ENCODE results near the gene AGPAT2. TPM values are rescaled to one million over a fixed set of nuclear protein-coding genes. Genes with fewer than 3 reads are reported as not detected.

AGPAT2 gene
- total and polyA plus RNA-seq, 7 experiments from 2014 or later: 2.3 to 20.6 (median 12.0) TPM

DNA sequence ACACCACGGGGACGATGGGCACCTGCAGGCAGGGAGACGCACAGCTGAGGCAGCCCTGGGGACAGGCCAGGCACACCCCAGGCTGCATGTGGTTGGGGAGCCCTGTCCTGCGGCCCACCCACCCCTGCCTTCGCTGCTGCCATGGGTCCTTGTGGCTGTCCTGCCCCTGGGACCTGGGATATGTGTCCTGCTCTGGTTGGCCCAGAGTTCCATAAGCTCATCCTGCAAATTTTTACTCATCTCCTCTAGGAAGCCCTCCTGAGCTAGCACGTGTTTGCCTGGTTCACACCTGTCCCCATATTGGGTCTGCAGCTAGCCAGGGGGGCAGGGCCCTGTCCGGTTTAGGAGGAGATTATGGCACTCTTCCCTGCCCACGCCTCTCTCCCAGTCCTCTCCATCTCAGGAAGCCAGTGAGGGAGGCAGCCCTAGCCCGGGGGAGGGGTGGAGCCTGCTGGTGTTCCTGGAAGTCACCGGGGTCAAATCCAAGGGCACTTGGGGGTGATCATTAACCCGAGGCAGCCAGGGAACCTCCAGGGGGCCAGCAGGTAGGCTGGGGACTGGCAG lies 12.4 kb downstream of the AGPAT2 start:
- ChIA-PET CTCF (no interaction called here), POLR2A (no interaction called here)
- Mint-ChIP-seq H3K27me3 (no peaks in the 10 kb centered on the region), H3K36me3 (no peaks in the 10 kb centered on the region), H3K4me3 (no peak overlapping the region), H3K27ac (no peak overlapping the region), H3K9me3 (no peaks in the 10 kb centered on the region), H3K4me1 (peaks cover 0 to 8% (median 0%) of the 10 kb centered on the region in 7 donors)
- H3K9me3 ChIP-seq (ENCODE audit: control insufficient read depth in 2 of 3, low read length in 3 of 3): no peaks in the 10 kb centered on the region
- H3K36me3 ChIP-seq (ENCODE audit: control insufficient read depth in 2 of 3, insufficient read depth in 3 of 3, low read length in 3 of 3): peaks cover 0 to 8% (median 0%) of the 10 kb centered on the region in 3 experiments
- H3K4me1 ChIP-seq (ENCODE audit: control insufficient read depth in 2 of 2, insufficient read depth in 2 of 2, low read length in 2 of 2): no peaks in the 10 kb centered on the region
- intact Hi-C loops (cut with micrococcal nuclease): no loop called here
- no peak for ATAC-seq
- H3K4me3 ChIP-seq (ENCODE audit: low read length): no peak overlapping the region
- no peak for DNase-seq
- no peak overlapping the region for H3K27ac ChIP-seq (ENCODE audit: low read depth, low read length)
- no peaks in the 10 kb centered on the region for H3K27me3 ChIP-seq (ENCODE audit: control insufficient read depth in 2 of 2, insufficient read depth in 2 of 2, low read length in 2 of 2)

- Histone ChIP-seq H3K4me3 (ENCODE audit: low read length) (no peak overlapping the region), H3K4me1 (ENCODE audit: control insufficient read depth in 2 of 2, insufficient read depth in 2 of 2, low read length in 2 of 2) (no peaks in the 10 kb centered on the region), H3K36me3 (ENCODE audit: control insufficient read depth in 2 of 3, insufficient read depth in 3 of 3, low read length in 3 of 3) (peaks cover 0 to 8% (median 0%) of the 10 kb centered on the region in 3 experiments), H3K27me3 (ENCODE audit: control insufficient read depth in 2 of 2, insufficient read depth in 2 of 2, low read length in 2 of 2) (no peaks in the 10 kb centered on the region), H3K9me3 (ENCODE audit: control insufficient read depth in 2 of 3, low read length in 3 of 3) (no peaks in the 10 kb centered on the region), H3K27ac (ENCODE audit: low read depth, low read length) (no peak overlapping the region)
- CTCF ChIA-PET: interaction anchor here (0.5 kb wide), 1 partner anchor 395 kb away, joined by 3 read pairs; no protein-coding TSS in a partner anchor
- no peak for ATAC-seq
- peaks cover 0 to 2% (median 0%) of the 10 kb centered on the region in 7 donors for H3K4me1 Mint-ChIP-seq
- POLR2A ChIA-PET: no interaction called here
- H3K27me3 Mint-ChIP-seq: no peaks in the 10 kb centered on the region
- DNase-seq: no peak
- intact Hi-C loops (cut with micrococcal nuclease): no loop called here
- no peaks in the 10 kb centered on the region for H3K9me3 Mint-ChIP-seq
- no peaks in the 10 kb centered on the region for H3K36me3 Mint-ChIP-seq
- no peak overlapping the region for H3K4me3 Mint-ChIP-seq
- H3K27ac Mint-ChIP-seq: no peak overlapping the region
Measured at GRCh38 chr9:136673975-136674785, 13.1 kb downstream of the AGPAT2 start.

DNA sequence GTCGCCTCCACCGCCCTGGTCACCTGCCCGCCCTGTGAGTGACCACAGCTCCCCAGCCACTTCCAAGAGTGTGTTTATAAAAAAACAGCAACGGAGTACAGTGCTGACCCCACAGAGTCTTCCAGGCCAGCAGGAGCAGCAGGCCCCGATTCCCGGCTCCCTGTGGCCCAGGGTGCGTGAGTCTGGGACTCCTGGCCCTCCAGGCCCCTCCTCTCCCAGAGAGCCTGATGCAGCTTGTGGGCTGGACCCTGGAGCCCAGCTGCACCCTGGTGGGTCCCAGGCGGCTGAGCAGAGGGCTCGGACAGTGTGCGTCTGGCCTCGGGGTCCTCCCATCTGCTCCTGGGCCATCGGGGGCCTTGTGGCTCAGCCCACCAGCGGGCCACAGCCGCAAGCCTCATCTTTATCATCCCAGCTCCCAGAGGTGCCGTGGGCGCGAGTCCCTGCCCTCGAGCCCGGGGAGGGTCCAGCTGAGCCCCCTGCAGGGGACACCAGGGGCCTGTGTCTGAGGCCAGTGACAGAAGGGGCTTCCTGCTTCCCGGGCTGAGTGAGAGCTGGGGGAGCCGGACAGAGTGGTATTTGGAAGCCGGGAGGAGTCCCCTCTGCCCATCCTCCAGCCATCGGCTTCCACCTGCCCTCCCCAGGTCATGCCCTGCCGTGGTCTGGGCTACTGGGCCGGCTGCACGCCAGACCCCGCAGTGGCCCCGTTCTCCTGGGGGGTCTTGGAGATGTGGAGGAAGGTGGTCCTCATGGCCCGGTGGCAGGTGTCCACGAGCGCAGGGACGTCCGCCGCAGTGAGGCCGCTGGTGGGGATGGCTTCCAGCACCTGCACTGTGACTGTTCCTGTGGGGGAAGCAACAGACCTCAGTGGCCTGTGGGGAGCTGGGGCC lies 13.9 kb downstream of the AGPAT2 start:
- DNase-seq: no peak
- H3K36me3 ChIP-seq (ENCODE audit: control insufficient read depth in 2 of 3, insufficient read depth in 3 of 3, low read length in 3 of 3): peaks cover 0 to 8% (median 0%) of the 10 kb centered on the region in 3 experiments
- H3K27me3 Mint-ChIP-seq: peaks cover 0 to 3% (median 0%) of the 10 kb centered on the region in 5 donors
- POLR2A ChIA-PET: interaction anchor here (0.6 kb wide), 1 partner anchor 34 kb away, joined by 4 read pairs; no protein-coding TSS in a partner anchor
- no peak overlapping the region for H3K27ac ChIP-seq (ENCODE audit: low read depth, low read length)
- H3K4me3 ChIP-seq (ENCODE audit: low read length): no peak overlapping the region
- H3K27ac Mint-ChIP-seq: no peak overlapping the region
- no peak overlapping the region for H3K4me3 Mint-ChIP-seq
- ATAC-seq: no peak
- H3K4me1 ChIP-seq (ENCODE audit: control insufficient read depth in 2 of 2, insufficient read depth in 2 of 2, low read length in 2 of 2): no peaks in the 10 kb centered on the region
- no peaks in the 10 kb centered on the region for H3K4me1 Mint-ChIP-seq
- no peaks in the 10 kb centered on the region for H3K36me3 Mint-ChIP-seq
- intact Hi-C loops (cut with micrococcal nuclease): no loop called here
- no peaks in the 10 kb centered on the region for H3K9me3 Mint-ChIP-seq
- CTCF ChIA-PET: no interaction called here
- H3K9me3 ChIP-seq (ENCODE audit: control insufficient read depth in 2 of 3, low read length in 3 of 3): no peaks in the 10 kb centered on the region
- no peaks in the 10 kb centered on the region for H3K27me3 ChIP-seq (ENCODE audit: control insufficient read depth in 2 of 2, insufficient read depth in 2 of 2, low read length in 2 of 2)

DNA sequence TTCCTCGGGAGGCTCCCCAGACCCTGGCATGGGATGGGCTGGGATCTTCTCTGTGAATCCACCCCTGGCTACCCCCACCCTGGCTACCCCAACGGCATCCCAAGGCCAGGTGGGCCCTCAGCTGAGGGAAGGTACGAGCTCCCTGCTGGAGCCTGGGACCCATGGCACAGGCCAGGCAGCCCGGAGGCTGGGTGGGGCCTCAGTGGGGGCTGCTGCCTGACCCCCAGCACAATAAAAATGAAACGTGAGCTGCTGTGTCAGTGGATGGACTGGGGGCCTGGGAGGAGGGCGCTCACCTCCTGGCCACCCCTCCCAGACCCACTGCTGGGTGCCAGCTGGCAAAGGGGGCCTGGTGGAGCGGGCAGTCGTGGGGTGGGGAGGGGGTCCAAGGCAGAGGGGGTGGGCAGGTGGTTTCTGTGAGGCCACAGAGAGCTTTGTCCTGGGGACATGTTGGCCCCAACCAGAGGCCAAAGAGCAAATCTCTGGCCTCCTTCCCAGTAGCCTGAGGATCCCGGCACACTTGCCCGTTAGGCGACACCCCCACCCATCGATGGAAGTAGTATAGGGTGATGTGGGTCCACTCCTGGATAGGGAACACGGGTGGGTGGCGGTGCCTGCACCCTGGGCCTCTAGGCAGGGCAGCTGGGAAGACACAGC lies 14.7 kb downstream of the AGPAT2 start:
- no peaks in the 10 kb centered on the region for H3K9me3 Mint-ChIP-seq
- Histone ChIP-seq H3K4me1 (ENCODE audit: control insufficient read depth in 2 of 2, insufficient read depth in 2 of 2, low read length in 2 of 2) (no peaks in the 10 kb centered on the region), H3K4me3 (ENCODE audit: low read length) (no peak overlapping the region), H3K27ac (ENCODE audit: low read depth, low read length) (no peak overlapping the region), H3K36me3 (ENCODE audit: control insufficient read depth in 2 of 3, insufficient read depth in 3 of 3, low read length in 3 of 3) (peaks cover 0 to 8% (median 0%) of the 10 kb centered on the region in 3 experiments), H3K27me3 (ENCODE audit: control insufficient read depth in 2 of 2, insufficient read depth in 2 of 2, low read length in 2 of 2) (no peaks in the 10 kb centered on the region), H3K9me3 (ENCODE audit: control insufficient read depth in 2 of 3, low read length in 3 of 3) (no peaks in the 10 kb centered on the region)
- no peaks in the 10 kb centered on the region for H3K4me1 Mint-ChIP-seq
- intact Hi-C loops (cut with micrococcal nuclease): no loop called here
- ChIA-PET POLR2A (interaction anchor here (0.6 kb wide), 1 partner anchor 33 kb away, joined by 4 read pairs; no protein-coding TSS in a partner anchor), CTCF (no interaction called here)
- H3K4me3 Mint-ChIP-seq: no peak overlapping the region
- ATAC-seq (no peak), DNase-seq (no peak)
- H3K27ac Mint-ChIP-seq: no peak overlapping the region
- peaks cover 0 to 3% (median 0%) of the 10 kb centered on the region in 5 donors for H3K27me3 Mint-ChIP-seq
- H3K36me3 Mint-ChIP-seq: no peaks in the 10 kb centered on the region

DNA sequence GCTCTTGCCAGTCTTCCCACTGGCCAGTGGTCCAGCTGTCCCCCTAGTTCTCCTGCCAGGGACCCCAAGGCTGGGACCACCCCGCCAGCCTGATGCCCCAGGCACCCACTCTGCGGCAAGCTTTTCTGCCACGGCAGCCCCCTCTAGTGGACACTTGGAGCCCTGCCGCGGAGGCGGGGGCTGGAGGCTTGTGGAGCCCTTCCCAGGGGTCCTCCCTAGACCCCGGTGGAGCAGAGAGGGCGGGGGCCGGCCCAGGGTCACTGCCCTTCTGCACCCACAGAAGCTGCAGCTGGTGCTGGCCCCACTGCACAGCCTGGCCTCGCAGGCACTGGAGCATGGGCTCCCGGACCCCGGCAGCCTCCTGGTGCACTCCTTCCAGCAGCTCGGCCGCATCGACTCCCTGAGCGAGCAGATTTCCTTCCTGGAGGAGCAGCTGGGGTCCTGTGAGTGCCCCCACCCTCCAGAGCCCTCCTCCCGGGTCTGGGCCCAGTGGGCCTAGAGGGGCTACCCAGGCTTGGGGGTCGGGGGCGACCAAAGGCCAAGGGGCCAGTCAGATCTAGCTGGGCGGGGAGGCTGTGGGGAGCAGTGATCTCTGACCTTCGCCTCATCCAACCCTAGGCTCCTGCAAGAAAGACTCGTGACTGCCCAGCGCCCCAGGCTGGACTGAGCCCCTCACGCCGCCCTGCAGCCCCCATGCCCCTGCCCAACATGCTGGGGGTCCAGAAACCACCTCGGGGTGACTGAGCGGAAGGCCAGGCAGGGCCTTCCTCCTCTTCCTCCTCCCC lies 15.4 kb downstream of the AGPAT2 start:
- peaks cover 0 to 8% (median 0%) of the 10 kb centered on the region in 3 experiments for H3K36me3 ChIP-seq (ENCODE audit: control insufficient read depth in 2 of 3, insufficient read depth in 3 of 3, low read length in 3 of 3)
- ATAC-seq (peak; percentile 55), DNase-seq (peak in 4 of 9 donors; percentile 31 to 57 (median 42))
- no peak overlapping the region for H3K27ac Mint-ChIP-seq
- no peak overlapping the region for H3K4me3 ChIP-seq (ENCODE audit: low read length)
- H3K4me1 ChIP-seq (ENCODE audit: control insufficient read depth in 2 of 2, insufficient read depth in 2 of 2, low read length in 2 of 2): no peaks in the 10 kb centered on the region
- H3K36me3 Mint-ChIP-seq: no peaks in the 10 kb centered on the region
- no peak overlapping the region for H3K27ac ChIP-seq (ENCODE audit: low read depth, low read length)
- H3K27me3 Mint-ChIP-seq: peaks cover 0 to 4% (median 0%) of the 10 kb centered on the region in 5 donors
- no peaks in the 10 kb centered on the region for H3K27me3 ChIP-seq (ENCODE audit: control insufficient read depth in 2 of 2, insufficient read depth in 2 of 2, low read length in 2 of 2)
- intact Hi-C loops (cut with micrococcal nuclease): loop anchor here in 1 of 2 donors (1.0 kb wide), 2 partner anchors 56 to 187 kb away; no protein-coding TSS in a partner anchor
- POLR2A ChIA-PET: no interaction called here
- H3K9me3 Mint-ChIP-seq: no peaks in the 10 kb centered on the region
- CTCF ChIA-PET: interaction anchor here (1.0 kb wide), 1 partner anchor 58 kb away, joined by 3 read pairs; no protein-coding TSS in a partner anchor
- no peaks in the 10 kb centered on the region for H3K4me1 Mint-ChIP-seq
- no peaks in the 10 kb centered on the region for H3K9me3 ChIP-seq (ENCODE audit: control insufficient read depth in 2 of 3, low read length in 3 of 3)
- H3K4me3 Mint-ChIP-seq: no peak overlapping the region

All from naive thymus-derived CD4-positive, alpha-beta T cell (primary cell).